H9 (cell line): ENCODE data around the gene GRIA4. TPM values are rescaled to one million over a fixed set of nuclear protein-coding genes. Genes with fewer than 3 reads are reported as not detected.

Experiments
- DNase-seq: peaks from one replicate; pipeline ENCODE4 v3.0.0-alpha.2; 2017
- H2AFZ ChIP-seq: one replicate; pipeline ENCODE4 v1.6.1; 2013; ENCODE audit warnings: mild to moderate bottlenecking, low read length, control low read depth, moderate library complexity
- H2AK5ac ChIP-seq: 2 replicates; pipeline ENCODE4 v1.6.1; 2013; ENCODE audit warnings: low read length, control low read depth, mixed read lengths; ENCODE audit not compliant: insufficient read length
- H2BK120ac ChIP-seq: one replicate; pipeline ENCODE4 v1.6.1; 2013; ENCODE audit warnings: low read depth, mild to moderate bottlenecking, low read length, control low read depth, inconsistent platforms; ENCODE audit not compliant: poor library complexity, severe bottlenecking
- H2BK12ac ChIP-seq: 2 replicates; pipeline ENCODE4 v1.6.1; 2013; ENCODE audit warnings: low read length, control low read depth, mixed read lengths, low read depth; ENCODE audit not compliant: insufficient read length
- H2BK15ac ChIP-seq: 2 replicates; pipeline ENCODE4 v1.6.1; 2013; ENCODE audit warnings: low read depth, low read length, control low read depth
- H2BK20ac ChIP-seq: one replicate; pipeline ENCODE4 v1.6.1; 2013; ENCODE audit warnings: low read depth, mild to moderate bottlenecking, low read length, control low read depth, inconsistent platforms; ENCODE audit not compliant: poor library complexity, severe bottlenecking
- H2BK5ac ChIP-seq: 2 replicates; pipeline ENCODE4 v1.6.1; 2013; ENCODE audit warnings: low read length, control low read depth, mixed read lengths; ENCODE audit not compliant: insufficient read length
- H3K14ac ChIP-seq: 2 replicates; pipeline ENCODE4 v1.6.1; 2013; ENCODE audit warnings: low read length, control low read depth; ENCODE audit not compliant: insufficient read depth
- H3K18ac ChIP-seq: 2 replicates; pipeline ENCODE4 v1.6.1; 2013; ENCODE audit warnings: low read depth, mild to moderate bottlenecking, mixed read lengths, low read length, control low read depth; ENCODE audit not compliant: insufficient read length
- H3K23ac ChIP-seq: 2 replicates; pipeline ENCODE4 v1.6.1; 2013; ENCODE audit warnings: low read length, control low read depth, mixed read lengths, low read depth; ENCODE audit not compliant: insufficient read length
- H3K23me2 ChIP-seq: 2 replicates; pipeline ENCODE4 v1.6.1; 2013; ENCODE audit warnings: low read depth, mild to moderate bottlenecking, mixed read lengths, low read length, control low read depth; ENCODE audit not compliant: insufficient read length, poor library complexity, severe bottlenecking
- H3K27ac ChIP-seq: 2 replicates; pipeline ENCODE4 v1.5.1; 2013; ENCODE audit warnings: low read length, control low read depth, mixed read lengths, low read depth; ENCODE audit not compliant: insufficient read length
- H3K27me3 ChIP-seq: 2 replicates; pipeline ENCODE4 v1.6.1; 2013; ENCODE audit warnings: low read length, control low read depth, inconsistent platforms; ENCODE audit not compliant: insufficient read depth
- H3K4ac ChIP-seq: 2 replicates; pipeline ENCODE4 v1.6.1; 2013; ENCODE audit warnings: low read depth, mild to moderate bottlenecking, control low read depth, inconsistent platforms, low read length, moderate library complexity
- H3K4me1 ChIP-seq: 2 replicates; pipeline ENCODE4 v1.6.1; 2013; ENCODE audit warnings: low read length, control low read depth, inconsistent platforms; ENCODE audit not compliant: insufficient read depth
- H3K4me2 ChIP-seq: 2 replicates; pipeline ENCODE4 v1.6.1; 2013; ENCODE audit warnings: low read length, control low read depth, mixed read lengths; ENCODE audit not compliant: insufficient read length, insufficient read depth
- H3K56ac ChIP-seq: 2 replicates; pipeline ENCODE4 v1.6.1; 2013; ENCODE audit warnings: low read depth, mild to moderate bottlenecking, mixed read lengths, low read length, control low read depth; ENCODE audit not compliant: insufficient read length
- H3K79me1 ChIP-seq: 2 replicates; pipeline ENCODE4 v1.6.1; 2013; ENCODE audit warnings: low read depth, mild to moderate bottlenecking, moderate library complexity, low read length, control low read depth, inconsistent platforms; ENCODE audit not compliant: insufficient read depth, poor library complexity, severe bottlenecking
- H3K79me2 ChIP-seq: 2 replicates; pipeline ENCODE4 v1.6.1; 2013; ENCODE audit warnings: low read length, control low read depth, inconsistent platforms; ENCODE audit not compliant: insufficient read depth
- H3K9ac ChIP-seq: 2 replicates; pipeline ENCODE4 v1.6.1; 2013; ENCODE audit warnings: low read length, control low read depth, mixed read lengths; ENCODE audit not compliant: insufficient read length; ENCODE audit errors: extremely low read depth
- H3K9me3 ChIP-seq: one replicate; pipeline ENCODE4 v1.6.1; 2013; ENCODE audit warnings: low read depth, low read length, inconsistent platforms; ENCODE audit not compliant: control insufficient read depth
- H3T11ph ChIP-seq: one replicate; pipeline ENCODE4 v1.6.1; 2013; ENCODE audit warnings: mild to moderate bottlenecking, low read length, control low read depth, inconsistent platforms
- H4K20me1 ChIP-seq: one replicate; pipeline ENCODE4 v1.6.1; 2013; ENCODE audit not compliant: control insufficient read depth, insufficient read length, insufficient read depth
- H4K5ac ChIP-seq: 2 replicates; pipeline ENCODE4 v1.6.1; 2013; ENCODE audit warnings: low read depth, mild to moderate bottlenecking, mixed read lengths, low read length, control low read depth; ENCODE audit not compliant: insufficient read length
- H4K8ac ChIP-seq: replicated peaks from 2 replicates; pipeline ENCODE4 v1.6.1; 2013; ENCODE audit warnings: low read length, control low read depth, mixed read lengths, low read depth; ENCODE audit not compliant: insufficient read length
- H4K91ac ChIP-seq: 2 replicates; pipeline ENCODE4 v1.6.1; 2013; ENCODE audit warnings: low read depth, mild to moderate bottlenecking, moderate library complexity, mixed read lengths, low read length, control low read depth; ENCODE audit not compliant: insufficient read length
- H3K27ac Mint-ChIP-seq, 3 experiments: 2 replicates in 2 of 3; 3 replicates in 1 of 3; pipeline ENCODE4 v1.8.0; 2020 to 2021; ENCODE audit warnings: mixed read lengths in 3 of 3, mild to moderate bottlenecking in 1 of 3, moderate library complexity in 1 of 3
- H3K27me3 Mint-ChIP-seq: 2 replicates; pipeline ENCODE4 v1.8.0; 2021; ENCODE audit warnings: low read depth, mild to moderate bottlenecking, moderate library complexity, mixed read lengths
- H3K36me3 Mint-ChIP-seq, 3 experiments: 2 replicates in 2 of 3; 3 replicates in 1 of 3; pipeline ENCODE4 v1.8.0; 2020 to 2021; ENCODE audit warnings: low read depth in 3 of 3, mixed read lengths in 3 of 3; ENCODE audit not compliant: insufficient read depth in 1 of 3
- H3K4me1 Mint-ChIP-seq, 2 experiments: 2 replicates each; pipeline ENCODE4 v1.8.0; 2020; ENCODE audit warnings: mixed read lengths in 2 of 2
- H3K4me3 Mint-ChIP-seq, 2 experiments: 2 replicates in 1 of 2; 3 replicates in 1 of 2; pipeline ENCODE4 v1.8.0; 2020 to 2021; ENCODE audit warnings: mild to moderate bottlenecking in 2 of 2, mixed read lengths in 2 of 2, moderate library complexity in 1 of 2
- H3K9me3 Mint-ChIP-seq, 2 experiments: 2 replicates in 1 of 2; 3 replicates in 1 of 2; pipeline ENCODE4 v1.8.0; 2020; ENCODE audit warnings: mild to moderate bottlenecking in 2 of 2, mixed read lengths in 2 of 2, moderate library complexity in 1 of 2
- CTCF ChIP-seq: fragments of 200-600 bp; sonication (generic); conservative IDR thresholded peaks from 3 replicates; pipeline ENCODE4 v1.8.0; 2021; ENCODE audit warnings: antibody characterized with exemption, mild to moderate bottlenecking
- WGBS: extraction: QIAGEN DNeasy Blood & Tissue Kit; methylation state at CpG from one replicate; pipeline ENCODE4 v1.1.7; 2013; ENCODE audit warnings: missing lambda C conversion rate, low lambda C conversion rate, mixed read lengths; ENCODE audit not compliant: insufficient read length; ENCODE audit errors: extremely low coverage; 5-methylcytosine and 5-hydroxymethylcytosine counted together
- total RNA-seq: library from RNA; stranded (reverse); gene quantifications from 2 replicates; pipeline ENCODE4 v1.2.1, GENCODE V29; 2021

GRIA4 gene
- total RNA-seq, 1 experiment from 2014 or later, result 0.83 TPM

GRCh38 chr11:105697291-105697690, 87.4 kb downstream of the GRIA4 start:
- WGBS, result no CpG with 5 or more reads among the region's 1 CpG
- no peak for DNase-seq
- H3K9ac ChIP-seq, result no peak overlapping the region
- H3K4ac ChIP-seq, result no peak overlapping the region
- H4K8ac ChIP-seq, result no peak overlapping the region
- TF ChIP-seq CTCF, result no peak
- peaks cover 7% of the 10 kb centered on the region; the same call in 1 of the 2 replicates for H3K4me1 ChIP-seq
- Mint-ChIP-seq H3K4me1 (peaks cover 7 to 13% of the 10 kb centered on the region in 2 experiments), H3K27me3 (no peaks in the 10 kb centered on the region), H3K4me3 (no peak overlapping the region), H3K36me3 (no peaks in the 10 kb centered on the region), H3K9me3 (no peaks in the 10 kb centered on the region), H3K27ac (no peak overlapping the region; a peak in 1 of 7 replicates)
- H2BK20ac ChIP-seq, result no peak overlapping the region
- no peak overlapping the region for H2BK120ac ChIP-seq
- no peaks in the 10 kb centered on the region for H3K9me3 ChIP-seq
- no peaks in the 10 kb centered on the region for H3K79me1 ChIP-seq
- H3K27me3 ChIP-seq, result no peaks in the 10 kb centered on the region
- no peak overlapping the region for H2BK5ac ChIP-seq
- no peak overlapping the region for H2BK15ac ChIP-seq
- H3K4me2 ChIP-seq, result no peak overlapping the region
- H3T11ph ChIP-seq, result no peak overlapping the region
- H3K18ac ChIP-seq, result no peak overlapping the region
- H3K23me2 ChIP-seq, result no peaks in the 10 kb centered on the region
- no peak overlapping the region for H3K23ac ChIP-seq
- no peaks in the 10 kb centered on the region for H3K79me2 ChIP-seq
- no peak overlapping the region for H2BK12ac ChIP-seq
- no peak overlapping the region for H3K27ac ChIP-seq
- H2AFZ ChIP-seq, result no peak overlapping the region
- H2AK5ac ChIP-seq, result no peak overlapping the region
- H3K56ac ChIP-seq, result no peak overlapping the region
- H4K20me1 ChIP-seq, result no peaks in the 10 kb centered on the region
- no peak overlapping the region for H4K5ac ChIP-seq
- no peak overlapping the region for H3K14ac ChIP-seq
- no peak overlapping the region for H4K91ac ChIP-seq
